GM12878 (cell line): ENCODE measurements around the gene NUP210. TPM values are rescaled to one million over a fixed set of nuclear protein-coding genes. Genes with fewer than 3 reads are reported as not detected.

Experiments used
- CBX3 ChIP-seq: fragments of 200-600 bp; sonication (generic); IDR thresholded peaks from 2 replicates; pipeline ENCODE4 v1.6.1; 2016; ENCODE audit warnings: low read depth, borderline replicate concordance
- CREB1 ChIP-seq: IDR thresholded peaks from 2 replicates; pipeline ENCODE4 v1.6.1; 2012; ENCODE audit warnings: low read depth, mild to moderate bottlenecking, inconsistent platforms
- IRF3 ChIP-seq: fragments of 450-650 bp; IDR thresholded peaks from 2 replicates; pipeline ENCODE4 v1.6.1; 2014; ENCODE audit warnings: mild to moderate bottlenecking
- LARP7 ChIP-seq: fragments of 450-650 bp; IDR thresholded peaks from 2 replicates; pipeline ENCODE4 v1.6.1; 2017; ENCODE audit warnings: mild to moderate bottlenecking
- MYC ChIP-seq: IDR thresholded peaks from 2 replicates; pipeline ENCODE4 v1.6.1; 2011; ENCODE audit warnings: mild to moderate bottlenecking, low read length, moderate library complexity, inconsistent platforms; ENCODE audit not compliant: insufficient read depth, insufficient replicate concordance, insufficient read length, severe bottlenecking
- SMAD1 ChIP-seq: fragments of 450-650 bp; IDR thresholded peaks from 2 replicates; pipeline ENCODE4 v1.6.1; 2018; ENCODE audit warnings: mild to moderate bottlenecking, low read depth; ENCODE audit not compliant: partially characterized antibody
- SP1 ChIP-seq: IDR thresholded peaks from one replicate; pipeline ENCODE4 v1.6.1; 2011; ENCODE audit warnings: low read depth, low read length
- TARDBP ChIP-seq: IDR thresholded peaks from 2 replicates; pipeline ENCODE4 v1.6.1; 2016; ENCODE audit warnings: borderline replicate concordance
- TCF3 ChIP-seq: IDR thresholded peaks from 2 replicates; pipeline ENCODE4 v1.6.1; 2012; ENCODE audit warnings: low read depth, mild to moderate bottlenecking, low read length, borderline replicate concordance; ENCODE audit not compliant: insufficient read depth
- ZBTB40 ChIP-seq: fragments of 450-650 bp; IDR thresholded peaks from 2 replicates; pipeline ENCODE4 v1.6.1; 2016; ENCODE audit warnings: mild to moderate bottlenecking, moderate library complexity, borderline replicate concordance
- polyA plus RNA-seq, 11 experiments: library from polyadenylated mRNA; depleted of rRNA in 4 of 11; unstranded in 6 of 11; stranded (reverse) in 5 of 11; fragments of >200 nt; fragmentation: Nextera tagmentation in 4 of 11; fragmentation: Illumina TruSeq in 1 of 11; extraction: Ambion mirVana in 4 of 11; extraction: Trizol in 1 of 11; gene quantifications; 1 replicate in 1 of 11; 2 replicates in 10 of 11; pipeline versions ENCODE4 v1.2.1 to v1.2.3, GENCODE V29; 2011 to 2016; ENCODE audit warnings: inconsistent platforms in 2 of 11, missing spikeins in 2 of 11, low read depth in 1 of 11
- total RNA-seq, 4 experiments: library from RNA; depleted of rRNA in 3 of 4; stranded (reverse); fragments of >200 nt in 3 of 4; fragmentation: Illumina TruSeq in 1 of 4; extraction: Trizol in 1 of 4; gene quantifications; 2 replicates each; pipeline versions ENCODE4 v1.2.1 to v1.2.3, GENCODE V29; 2013 to 2021
- TF ChIP-seq, protein P1 (sequence below): fragments of 450-650 bp; IDR thresholded peaks from 2 replicates; pipeline ENCODE4 v1.6.1; 2017; ENCODE audit warnings: low read depth, mild to moderate bottlenecking, moderate library complexity
- TF ChIP-seq, protein P2 (sequence below): fragments of 450-650 bp; IDR thresholded peaks from 2 replicates; pipeline ENCODE4 v1.6.1; 2017; ENCODE audit warnings: mild to moderate bottlenecking

Gene NUP210
- total and polyA plus RNA-seq, 10 of the 15 experiments (the other 5 are each of a cell fraction or from before 2014, with no cell fraction given) = 2.9 to 150 (median 76.0) TPM

GRCh38 chr3:13276438-13277195 lies 143.5 kb downstream of the NUP210 start (continued):
- TF ChIP-seq, protein P1, sequence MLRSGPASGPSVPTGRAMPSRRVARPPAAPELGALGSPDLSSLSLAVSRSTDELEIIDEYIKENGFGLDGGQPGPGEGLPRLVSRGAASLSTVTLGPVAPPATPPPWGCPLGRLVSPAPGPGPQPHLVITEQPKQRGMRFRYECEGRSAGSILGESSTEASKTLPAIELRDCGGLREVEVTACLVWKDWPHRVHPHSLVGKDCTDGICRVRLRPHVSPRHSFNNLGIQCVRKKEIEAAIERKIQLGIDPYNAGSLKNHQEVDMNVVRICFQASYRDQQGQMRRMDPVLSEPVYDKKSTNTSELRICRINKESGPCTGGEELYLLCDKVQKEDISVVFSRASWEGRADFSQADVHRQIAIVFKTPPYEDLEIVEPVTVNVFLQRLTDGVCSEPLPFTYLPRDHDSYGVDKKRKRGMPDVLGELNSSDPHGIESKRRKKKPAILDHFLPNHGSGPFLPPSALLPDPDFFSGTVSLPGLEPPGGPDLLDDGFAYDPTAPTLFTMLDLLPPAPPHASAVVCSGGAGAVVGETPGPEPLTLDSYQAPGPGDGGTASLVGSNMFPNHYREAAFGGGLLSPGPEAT = no peak
- TF ChIP-seq, protein P2, sequence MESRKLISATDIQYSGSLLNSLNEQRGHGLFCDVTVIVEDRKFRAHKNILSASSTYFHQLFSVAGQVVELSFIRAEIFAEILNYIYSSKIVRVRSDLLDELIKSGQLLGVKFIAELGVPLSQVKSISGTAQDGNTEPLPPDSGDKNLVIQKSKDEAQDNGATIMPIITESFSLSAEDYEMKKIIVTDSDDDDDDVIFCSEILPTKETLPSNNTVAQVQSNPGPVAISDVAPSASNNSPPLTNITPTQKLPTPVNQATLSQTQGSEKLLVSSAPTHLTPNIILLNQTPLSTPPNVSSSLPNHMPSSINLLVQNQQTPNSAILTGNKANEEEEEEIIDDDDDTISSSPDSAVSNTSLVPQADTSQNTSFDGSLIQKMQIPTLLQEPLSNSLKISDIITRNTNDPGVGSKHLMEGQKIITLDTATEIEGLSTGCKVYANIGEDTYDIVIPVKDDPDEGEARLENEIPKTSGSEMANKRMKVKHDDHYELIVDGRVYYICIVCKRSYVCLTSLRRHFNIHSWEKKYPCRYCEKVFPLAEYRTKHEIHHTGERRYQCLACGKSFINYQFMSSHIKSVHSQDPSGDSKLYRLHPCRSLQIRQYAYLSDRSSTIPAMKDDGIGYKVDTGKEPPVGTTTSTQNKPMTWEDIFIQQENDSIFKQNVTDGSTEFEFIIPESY = no peak
- no peak for TF ChIP-seq SMAD1
- TF ChIP-seq SP1 = no peak
- no peak for TF ChIP-seq MYC
- no peak for TF ChIP-seq CREB1
- no peak for TF ChIP-seq CBX3
- no peak for TF ChIP-seq LARP7
- no peak for TF ChIP-seq TCF3
- TF ChIP-seq IRF3 = no peak
- no peak for TF ChIP-seq ZBTB40
- no peak for TF ChIP-seq TARDBP
